OCI-LY1 (cell line): ENCODE measurements around the gene ERBB4.

Experiments
- EZH2 ChIP-seq: fragments of 200-600 bp; sonication (generic), shearing (Covaris generic); IDR thresholded peaks from 2 replicates; pipeline ENCODE4 v1.8.0; 2017; ENCODE audit warnings: borderline replicate concordance, mixed run types, mild to moderate bottlenecking, antibody characterized with exemption, low read length, moderate library complexity, mixed read lengths
- TF ChIP-seq, protein P1 (sequence below): fragments of 200-600 bp; sonication (generic), shearing (Covaris generic); IDR thresholded peaks from 2 replicates; pipeline ENCODE4 v1.5.1; 2017; ENCODE audit warnings: mild to moderate bottlenecking, antibody characterized with exemption, low read length, moderate library complexity, mixed read lengths

- TF ChIP-seq, protein P1, sequence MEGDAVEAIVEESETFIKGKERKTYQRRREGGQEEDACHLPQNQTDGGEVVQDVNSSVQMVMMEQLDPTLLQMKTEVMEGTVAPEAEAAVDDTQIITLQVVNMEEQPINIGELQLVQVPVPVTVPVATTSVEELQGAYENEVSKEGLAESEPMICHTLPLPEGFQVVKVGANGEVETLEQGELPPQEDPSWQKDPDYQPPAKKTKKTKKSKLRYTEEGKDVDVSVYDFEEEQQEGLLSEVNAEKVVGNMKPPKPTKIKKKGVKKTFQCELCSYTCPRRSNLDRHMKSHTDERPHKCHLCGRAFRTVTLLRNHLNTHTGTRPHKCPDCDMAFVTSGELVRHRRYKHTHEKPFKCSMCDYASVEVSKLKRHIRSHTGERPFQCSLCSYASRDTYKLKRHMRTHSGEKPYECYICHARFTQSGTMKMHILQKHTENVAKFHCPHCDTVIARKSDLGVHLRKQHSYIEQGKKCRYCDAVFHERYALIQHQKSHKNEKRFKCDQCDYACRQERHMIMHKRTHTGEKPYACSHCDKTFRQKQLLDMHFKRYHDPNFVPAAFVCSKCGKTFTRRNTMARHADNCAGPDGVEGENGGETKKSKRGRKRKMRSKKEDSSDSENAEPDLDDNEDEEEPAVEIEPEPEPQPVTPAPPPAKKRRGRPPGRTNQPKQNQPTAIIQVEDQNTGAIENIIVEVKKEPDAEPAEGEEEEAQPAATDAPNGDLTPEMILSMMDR = no peak
- TF ChIP-seq EZH2 = no peak
These were observed 441.6 kb downstream of the ERBB4 start for GRCh38 chr2:212097001-212097400.
